Measurements from ENCODE around the gene RTP5.
A peak's percentile ranks its signal among the peaks of the same experiment; 100 is the strongest.
"Not testable (repeated sequence)": the region's sequence is repeated elsewhere in the genome, so short reads cannot be mapped to it uniquely, and the experiment has no call there.

RTP5 gene

DNA sequence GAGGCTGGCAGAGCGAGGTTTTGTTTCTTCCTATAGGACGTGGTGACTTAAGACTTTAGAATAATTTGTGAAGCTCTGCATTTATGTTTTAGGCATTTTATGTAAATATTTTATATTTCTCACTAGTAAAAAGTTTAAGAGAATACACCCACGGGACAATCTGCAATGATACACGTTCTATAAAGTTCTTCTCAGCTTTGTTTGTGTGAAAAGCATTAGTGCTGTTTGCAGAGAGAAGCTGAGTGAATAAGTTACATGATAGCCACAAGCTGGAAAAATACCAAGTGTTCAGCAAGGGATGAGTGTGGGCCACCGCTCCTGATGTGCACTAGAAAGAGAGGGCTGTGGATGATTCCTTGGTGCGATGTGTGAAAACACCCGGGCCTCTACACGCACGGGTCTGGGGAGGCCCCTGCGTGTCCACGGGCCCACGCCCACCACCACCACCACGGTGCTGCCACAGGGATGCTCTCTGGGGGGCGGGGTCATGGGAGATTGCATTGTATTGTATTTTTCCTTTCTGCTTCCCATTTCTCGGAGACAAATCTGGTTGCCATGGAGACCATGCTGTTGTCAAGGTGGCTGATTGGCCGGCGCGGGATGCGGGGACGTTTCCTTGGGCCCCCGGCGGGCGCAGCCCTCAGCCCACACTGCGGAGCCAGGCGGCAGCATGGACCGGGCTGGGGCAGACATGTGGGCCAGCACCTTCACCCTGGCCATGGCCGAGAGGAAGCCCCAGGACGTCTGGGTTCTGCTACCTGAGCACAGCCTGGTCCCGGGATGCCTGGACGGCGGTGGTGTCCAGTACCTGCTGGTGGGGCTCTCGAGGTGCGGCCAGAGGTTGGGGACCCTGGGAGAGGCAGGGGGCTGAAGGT is at the start of gene RTP5:
Gene RTP5 (plus strand): TSS at position 643 of the 875 bp plus-strand sequence. CDS start 28 bp downstream, at position 671.
- DNase-seq (ENCODE audit: low spot score), result no peak
- TF ChIP-seq, protein P1, sequence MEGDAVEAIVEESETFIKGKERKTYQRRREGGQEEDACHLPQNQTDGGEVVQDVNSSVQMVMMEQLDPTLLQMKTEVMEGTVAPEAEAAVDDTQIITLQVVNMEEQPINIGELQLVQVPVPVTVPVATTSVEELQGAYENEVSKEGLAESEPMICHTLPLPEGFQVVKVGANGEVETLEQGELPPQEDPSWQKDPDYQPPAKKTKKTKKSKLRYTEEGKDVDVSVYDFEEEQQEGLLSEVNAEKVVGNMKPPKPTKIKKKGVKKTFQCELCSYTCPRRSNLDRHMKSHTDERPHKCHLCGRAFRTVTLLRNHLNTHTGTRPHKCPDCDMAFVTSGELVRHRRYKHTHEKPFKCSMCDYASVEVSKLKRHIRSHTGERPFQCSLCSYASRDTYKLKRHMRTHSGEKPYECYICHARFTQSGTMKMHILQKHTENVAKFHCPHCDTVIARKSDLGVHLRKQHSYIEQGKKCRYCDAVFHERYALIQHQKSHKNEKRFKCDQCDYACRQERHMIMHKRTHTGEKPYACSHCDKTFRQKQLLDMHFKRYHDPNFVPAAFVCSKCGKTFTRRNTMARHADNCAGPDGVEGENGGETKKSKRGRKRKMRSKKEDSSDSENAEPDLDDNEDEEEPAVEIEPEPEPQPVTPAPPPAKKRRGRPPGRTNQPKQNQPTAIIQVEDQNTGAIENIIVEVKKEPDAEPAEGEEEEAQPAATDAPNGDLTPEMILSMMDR (IDR thresholded peaks at IDR 0.05; ENCODE audit: borderline replicate concordance, control extremely low read depth, extremely low read depth, insufficient read depth, missing control alignments), result no peak
- in situ Hi-C loops (cut with MboI; ENCODE audit: low sequenced_read_pairs, unreplicated experiment), result no loop called here

DNA sequence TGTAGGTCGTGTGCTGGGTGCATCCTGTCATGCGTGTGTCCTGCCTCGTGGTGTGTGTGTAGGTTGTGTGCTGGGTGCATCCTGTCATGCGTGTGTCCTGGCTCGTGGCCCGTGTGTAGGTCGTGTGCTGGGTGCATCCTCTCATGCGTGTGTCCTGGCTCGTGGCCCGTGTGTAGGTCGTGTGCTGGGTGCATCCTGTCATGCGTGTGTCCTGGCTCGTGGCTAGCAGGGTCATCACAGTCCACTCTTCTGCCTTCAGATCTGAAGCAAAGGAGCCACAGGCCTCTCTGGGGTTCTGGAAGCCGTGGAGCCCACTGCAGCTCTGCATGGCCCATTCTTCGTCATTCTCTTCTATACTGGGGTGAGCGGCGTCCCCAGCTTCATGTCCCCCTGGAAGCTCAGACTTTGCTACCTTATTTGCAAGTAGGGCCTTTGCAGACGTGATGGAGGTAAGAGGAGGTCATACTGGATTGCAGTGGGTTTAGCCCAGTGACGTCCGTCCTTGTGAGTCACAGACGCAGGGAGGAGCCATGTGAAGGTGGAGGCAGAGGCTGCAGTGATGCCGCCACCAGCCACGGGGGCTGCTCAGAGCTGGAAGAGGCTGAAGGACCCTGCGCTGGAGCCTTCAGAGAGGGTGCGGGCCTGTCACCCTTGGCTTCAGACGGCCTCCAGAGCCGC is 49.4 kb upstream of the RTP5 start:
- in situ Hi-C loops (cut with MboI; ENCODE audit: low sequenced_read_pairs, unreplicated experiment); DNase-seq (ENCODE audit: low spot score): not testable (repeated sequence)

DNA sequence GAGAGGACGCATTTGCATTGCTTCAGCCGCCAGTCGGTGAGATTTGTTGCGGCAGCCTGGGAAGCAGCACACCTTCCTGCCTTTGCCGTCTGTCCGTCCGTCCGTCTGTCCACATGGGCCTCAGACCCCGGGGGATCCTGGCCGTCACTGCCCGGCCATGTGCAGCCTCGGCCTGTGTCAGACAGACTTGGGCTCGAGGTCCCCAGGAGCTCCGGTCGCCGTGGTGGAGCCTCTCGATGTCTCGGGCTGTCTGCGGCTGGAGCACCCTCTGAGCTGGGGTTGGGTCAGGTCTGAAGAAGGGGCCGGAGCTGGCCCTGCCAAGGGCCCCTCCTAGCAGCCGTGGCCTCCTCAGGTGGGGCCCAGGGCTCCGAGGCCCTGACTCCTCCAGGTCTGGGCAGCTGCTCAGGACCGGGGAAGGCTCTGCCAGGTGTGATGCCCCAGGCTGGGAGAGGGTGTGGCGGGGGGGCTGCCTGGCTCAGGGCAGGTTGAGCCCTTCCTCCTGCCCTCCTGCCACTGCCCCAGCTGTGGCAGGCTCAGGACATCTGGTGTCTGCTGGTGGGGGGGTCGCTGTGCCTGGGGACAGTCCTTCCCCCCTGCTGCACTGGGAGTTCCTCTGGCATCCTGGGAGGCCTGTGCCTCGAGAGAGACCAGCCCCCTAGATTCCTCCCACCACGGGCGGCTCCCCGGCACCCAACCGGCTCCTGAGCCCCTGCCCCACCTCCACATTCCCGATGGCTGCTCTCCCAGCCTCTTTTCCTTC is 48.7 kb upstream of the RTP5 start:
- in situ Hi-C loops (cut with MboI; ENCODE audit: low sequenced_read_pairs, unreplicated experiment), result no loop called here
- TF ChIP-seq, protein P1 (IDR thresholded peaks at IDR 0.05; ENCODE audit: borderline replicate concordance, control extremely low read depth, extremely low read depth, insufficient read depth, missing control alignments), result no peak
- DNase-seq (ENCODE audit: low spot score), result peak; percentile 26

DNA sequence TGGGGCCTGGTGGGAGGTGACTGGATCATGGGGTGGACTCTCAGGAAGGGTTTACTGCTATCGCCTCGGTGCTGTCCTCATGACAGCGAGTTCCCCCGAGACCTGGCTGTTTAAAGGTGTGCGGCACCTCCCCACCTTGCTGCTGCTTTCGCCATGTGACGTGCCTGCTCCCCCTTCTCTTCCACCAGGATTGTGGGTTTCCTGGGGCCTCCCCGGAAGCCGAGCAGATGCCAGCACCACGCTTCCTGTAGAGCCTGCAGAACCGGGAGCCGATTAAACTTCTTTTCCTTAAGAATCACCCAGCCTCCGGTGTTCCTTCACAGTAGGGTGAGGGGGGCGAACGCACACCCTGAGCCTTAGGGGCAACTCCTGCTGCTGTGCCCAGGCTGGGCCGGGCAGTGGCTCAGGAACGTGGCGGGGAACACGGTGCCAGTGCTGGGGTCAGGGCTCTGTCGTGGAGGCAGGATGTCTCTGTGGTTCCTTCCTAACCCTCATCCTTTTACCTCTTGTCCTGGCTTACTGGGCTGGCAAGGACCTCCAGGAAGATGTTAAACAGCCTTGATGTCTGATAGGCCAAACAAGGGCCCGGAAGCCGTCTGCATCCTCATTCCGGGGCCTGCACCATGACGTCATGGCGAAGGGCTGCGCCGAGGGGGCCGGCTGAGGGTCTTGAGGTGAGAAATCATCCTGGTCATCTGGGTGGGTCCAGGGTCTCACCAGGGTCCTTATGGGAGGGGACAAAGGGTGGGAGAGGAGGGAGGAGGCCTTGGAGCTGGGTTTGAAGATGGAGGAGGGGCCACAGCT is 47.9 kb upstream of the RTP5 start:
- peak; percentile 35 for DNase-seq (ENCODE audit: low spot score)
- in situ Hi-C loops (cut with MboI; ENCODE audit: low sequenced_read_pairs, unreplicated experiment), result no loop called here
- TF ChIP-seq, protein P1 (IDR thresholded peaks at IDR 0.05; ENCODE audit: borderline replicate concordance, control extremely low read depth, extremely low read depth, insufficient read depth, missing control alignments), result no peak

DNA sequence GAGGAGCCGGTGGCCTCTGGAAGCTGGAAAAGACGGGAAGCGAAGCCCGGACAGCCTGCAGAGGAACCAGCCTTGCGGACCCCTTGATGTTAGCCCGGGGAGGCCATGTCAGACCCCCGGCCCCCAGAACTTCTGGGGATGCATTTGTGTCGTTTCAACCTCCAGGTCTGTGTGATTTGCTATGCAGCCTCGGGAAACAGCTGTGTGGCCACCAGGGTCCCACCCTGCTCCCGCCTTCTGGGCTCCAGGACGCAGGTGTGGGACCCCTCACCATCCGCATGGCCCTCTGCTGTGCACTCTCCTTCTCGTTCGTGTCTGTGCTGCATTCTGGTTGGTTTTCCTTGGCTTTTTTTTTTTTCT is 47.3 kb upstream of the RTP5 start:
- in situ Hi-C loops (cut with MboI; ENCODE audit: low sequenced_read_pairs, unreplicated experiment), result no loop called here
- TF ChIP-seq, protein P1 (IDR thresholded peaks at IDR 0.05; ENCODE audit: borderline replicate concordance, control extremely low read depth, extremely low read depth, insufficient read depth, missing control alignments), result no peak
- peak; percentile 46 for DNase-seq (ENCODE audit: low spot score)

DNA sequence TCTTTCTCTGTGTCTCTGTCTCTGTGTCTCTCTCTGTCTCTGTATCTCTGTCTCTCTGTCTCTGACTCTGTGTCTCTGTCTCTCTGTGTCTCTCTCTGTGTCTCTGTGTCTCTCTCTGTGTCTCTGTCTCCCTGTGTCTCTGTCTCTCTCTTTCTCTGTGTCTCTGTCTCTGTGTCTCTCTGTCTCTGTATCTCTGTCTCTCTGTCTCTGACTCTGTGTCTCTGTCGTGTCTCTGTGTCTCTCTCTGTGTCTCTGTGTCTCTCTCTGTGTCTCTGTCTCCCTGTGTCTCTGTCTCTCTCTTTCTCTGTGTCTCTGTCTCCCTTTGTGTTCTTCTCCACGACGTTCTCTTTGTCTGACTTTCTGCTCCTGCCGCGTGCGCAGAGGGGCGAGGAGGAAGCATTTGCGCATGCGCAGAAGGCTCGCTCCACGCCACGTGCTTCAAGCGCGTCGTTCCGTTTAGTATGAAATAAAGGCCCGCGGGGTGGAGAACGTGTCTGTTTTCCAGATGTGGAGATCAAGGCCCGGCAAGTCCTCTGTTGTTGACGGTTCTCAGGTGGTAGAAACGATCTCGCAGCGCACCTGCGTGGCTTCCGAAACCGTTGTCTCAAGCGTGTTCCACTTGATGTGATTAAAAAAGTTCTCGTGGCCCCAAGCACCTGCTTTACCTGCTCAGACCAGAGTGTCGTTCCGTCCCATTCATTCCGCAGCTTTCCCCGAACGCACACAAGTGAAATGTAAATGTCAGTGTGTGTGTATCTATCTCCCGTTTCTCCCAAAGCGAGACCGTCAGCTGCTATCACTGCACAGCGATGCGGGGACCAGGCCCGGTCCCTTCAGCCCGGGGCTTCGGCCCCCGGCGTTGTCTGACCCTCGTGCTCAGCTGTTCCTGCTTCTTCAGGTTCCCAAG is 45.7 kb upstream of the RTP5 start:
- in situ Hi-C loops (cut with MboI; ENCODE audit: low sequenced_read_pairs, unreplicated experiment), result not testable (repeated sequence)
- DNase-seq (ENCODE audit: low spot score), result peak; percentile 27

All from GM13976 (cell line).